ENCODE data around the gene NYNRIN. TPM values are rescaled to one million over a fixed set of nuclear protein-coding genes. Genes with fewer than 3 reads are reported as not detected.
"Not testable (repeated sequence)": the region's sequence is repeated elsewhere in the genome, so short reads cannot be mapped to it uniquely, and the experiment has no call there.

NYNRIN gene
- total RNA-seq, 2 experiments from 2014 or later = 0.23 to 0.35 TPM

DNA sequence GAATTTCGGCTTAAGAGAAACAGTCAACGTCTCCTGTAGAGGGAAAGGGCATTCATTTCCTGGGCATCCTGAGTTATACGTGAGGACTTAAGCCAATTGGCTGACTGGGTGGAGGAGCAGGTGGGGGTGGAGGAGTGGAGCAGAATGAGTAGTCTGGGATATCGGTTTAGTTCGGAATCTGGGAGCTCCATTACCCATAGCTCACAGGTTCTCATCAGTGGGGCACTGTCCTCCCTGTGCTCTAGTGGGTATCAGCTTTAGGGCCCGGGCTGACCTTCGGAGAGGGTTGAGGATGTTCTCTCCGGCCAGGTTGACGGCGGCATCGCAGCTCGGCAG is 43.1 kb downstream of the NYNRIN start:
- Mint-ChIP-seq H3K4me1 (peaks cover 59% of the 10 kb centered on the region), H3K9me3 (no peaks in the 10 kb centered on the region), H3K36me3 (ENCODE audit: low read depth) (peaks cover 49% of the 10 kb centered on the region), H3K27me3 (no peaks in the 10 kb centered on the region), H3K27ac (peak overlapping the region; percentile 96), H3K4me3 (peak overlapping the region; percentile 90)
- ChIA-PET POLR2A (interaction anchor here (0.6 to 1.6 kb wide), 4 partner anchors 10 to 232 kb away, joined by 3 to 6 read pairs (median 6); partner anchors contain the start of gene KHNYN), CTCF (interaction anchor here (0.5 to 5.1 kb wide), 5 partner anchors 11 to 226 kb away, joined by 3 to 57 read pairs (median 3); partner anchors contain the start of genes CBLN3, KHNYN and MDP1)
- no peak for DNase-seq

DNA sequence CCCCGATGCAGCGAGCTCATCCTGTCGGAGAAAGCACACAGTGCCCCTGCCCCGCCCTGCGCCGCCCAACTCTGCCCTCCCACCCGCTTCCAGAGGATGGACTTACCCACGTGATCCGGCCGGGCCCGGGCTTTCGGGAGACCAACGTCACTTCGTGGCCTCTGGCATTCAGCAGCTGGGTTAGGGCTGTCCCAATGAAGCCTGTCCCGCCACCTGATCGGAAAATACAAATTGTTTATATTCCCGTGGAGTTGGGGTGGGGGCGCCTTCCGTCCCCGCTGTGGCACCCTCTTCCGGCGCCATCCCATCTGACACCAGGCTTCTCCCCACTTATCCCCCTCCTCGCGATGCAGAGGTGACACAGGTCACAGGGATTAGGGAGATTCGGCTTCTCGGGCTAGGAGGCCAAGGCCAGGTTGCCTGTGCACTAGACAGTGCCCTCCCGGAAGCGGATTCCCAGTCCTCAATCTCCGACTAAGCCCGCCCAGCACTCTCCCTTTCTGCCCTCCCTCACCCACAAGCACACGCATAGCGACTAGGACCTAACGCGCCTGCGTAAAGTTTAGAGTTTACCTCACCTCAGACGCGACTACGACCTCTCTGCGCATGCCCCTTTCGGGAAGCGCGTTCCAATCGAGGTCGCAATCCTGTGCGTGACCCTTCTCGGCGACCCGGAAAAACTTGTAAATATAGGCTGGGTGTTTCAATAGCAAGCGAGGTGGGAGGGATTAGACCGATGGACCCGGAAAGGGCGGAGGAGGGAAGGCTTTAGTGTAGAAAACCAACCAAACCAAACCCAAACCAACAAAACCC is 43.6 kb downstream of the NYNRIN start, which contains the start of gene SDR39U1:
Gene SDR39U1, minus strand, starts transcription at position 537 of the 813 bp plus-strand sequence. Its CDS starts 7 bp downstream, at position 530.
- peaks cover 53% of the 10 kb centered on the region for H3K4me1 Mint-ChIP-seq
- DNase-seq = peak; percentile 99
- ChIA-PET CTCF (interaction anchor here (0.5 to 5.1 kb wide), 6 partner anchors 12 to 149 kb away, joined by 3 to 57 read pairs (median 5); partner anchors contain the start of genes CBLN3, KHNYN and NYNRIN), POLR2A (interaction anchor here (0.6 to 1.6 kb wide), 4 partner anchors 11 to 231 kb away, joined by 3 to 6 read pairs (median 6); partner anchors contain the start of gene KHNYN)
- peaks cover 43% of the 10 kb centered on the region for H3K36me3 Mint-ChIP-seq (ENCODE audit: low read depth)
- no peaks in the 10 kb centered on the region for H3K9me3 Mint-ChIP-seq
- H3K27ac Mint-ChIP-seq = peak within 1 kb of the TSS; percentile 96
- no peaks in the 10 kb centered on the region for H3K27me3 Mint-ChIP-seq
- peak within 1 kb of the TSS; percentile 90 for H3K4me3 Mint-ChIP-seq

DNA sequence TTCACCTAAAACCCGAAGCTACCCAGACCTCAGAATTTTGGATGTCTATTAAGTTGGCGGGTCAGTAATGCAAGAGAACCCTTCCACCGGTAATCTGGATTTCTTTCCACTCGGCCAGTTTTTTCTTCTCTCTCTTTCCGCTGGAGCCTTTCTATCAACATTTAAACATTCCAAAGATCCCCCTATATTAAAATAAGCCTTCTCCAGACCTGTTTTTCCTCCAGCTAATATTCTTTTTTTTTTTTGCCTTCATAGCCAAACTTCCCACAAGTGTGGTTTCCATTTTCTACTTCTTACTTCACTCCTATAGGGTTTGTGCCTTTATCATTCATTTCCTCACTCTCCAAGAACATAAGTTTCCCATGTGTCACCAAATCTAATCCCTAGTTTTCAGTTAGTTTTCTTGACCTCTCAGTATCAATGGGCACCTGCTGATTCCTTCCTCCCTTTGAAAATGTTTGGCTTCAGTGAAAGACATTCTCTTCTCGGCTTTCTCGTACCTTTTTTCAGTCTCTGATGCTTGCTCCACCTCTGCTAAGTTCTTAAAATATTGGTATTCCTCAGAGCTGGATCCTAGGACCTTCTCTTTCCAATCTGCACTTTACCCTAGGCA is 44.4 kb downstream of the NYNRIN start:
- Mint-ChIP-seq H3K27me3 (no peaks in the 10 kb centered on the region), H3K36me3 (ENCODE audit: low read depth) (peaks cover 36% of the 10 kb centered on the region), H3K4me1 (peaks cover 46% of the 10 kb centered on the region), H3K9me3 (no peaks in the 10 kb centered on the region), H3K27ac (peak overlapping the region; percentile 96), H3K4me3 (peak overlapping the region; percentile 90)
- POLR2A ChIA-PET = interaction anchor here (1.6 kb wide), 1 partner anchor 13 kb away, joined by 6 read pairs; the partner anchor contains the start of gene KHNYN
- DNase-seq = no peak
- CTCF ChIA-PET = interaction anchor here (0.6 to 5.1 kb wide), 4 partner anchors 12 to 200 kb away, joined by 5 to 57 read pairs (median 5); partner anchors contain the start of genes CBLN3, KHNYN, NYNRIN and TINF2

DNA sequence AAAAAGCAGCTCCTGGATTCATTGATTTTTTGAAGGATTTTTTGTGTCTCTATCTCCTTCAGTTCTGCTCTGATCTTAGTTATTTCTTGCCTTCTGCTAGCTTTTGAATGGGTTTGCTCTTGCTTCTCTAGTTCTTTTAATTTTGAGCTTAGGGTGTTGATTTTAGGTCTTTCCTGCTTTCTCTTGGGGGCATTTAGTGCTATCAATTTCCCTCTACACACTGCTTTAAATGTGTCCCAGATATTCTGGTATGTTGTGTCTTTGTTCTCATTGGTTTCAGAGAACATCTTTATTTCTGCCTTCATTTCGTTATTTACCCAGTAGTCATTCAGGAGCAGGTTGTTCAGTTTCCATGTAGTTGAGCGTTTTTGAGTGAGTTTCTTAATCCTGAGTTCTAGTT is 52.0 kb downstream of the NYNRIN start:
- peaks cover 16% of the 10 kb centered on the region for H3K36me3 Mint-ChIP-seq (ENCODE audit: low read depth)
- H3K4me1 Mint-ChIP-seq, H3K27ac Mint-ChIP-seq, H3K4me3 Mint-ChIP-seq, H3K9me3 Mint-ChIP-seq, CTCF ChIA-PET, H3K27me3 Mint-ChIP-seq, DNase-seq, POLR2A ChIA-PET: not testable (repeated sequence)

DNA sequence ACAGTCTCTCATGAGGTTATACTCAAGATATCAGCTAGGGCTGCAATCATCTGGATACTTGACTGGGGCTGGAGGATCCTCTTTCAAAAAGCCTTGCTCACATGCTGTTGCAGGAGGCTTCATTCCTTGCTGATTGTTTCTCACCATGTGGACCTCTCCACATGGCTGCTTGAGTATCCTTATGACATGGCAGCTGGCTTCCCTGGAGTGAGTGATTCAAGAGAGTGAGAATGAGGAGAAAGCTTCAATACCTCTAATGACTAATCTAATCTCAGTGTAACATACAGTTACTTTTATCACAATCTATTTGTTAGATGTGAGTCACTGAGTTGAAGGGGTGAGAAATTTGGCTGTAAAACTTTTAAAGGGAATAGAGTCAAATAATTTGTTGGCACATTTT is 58.2 kb downstream of the NYNRIN start:
- no peak for DNase-seq
- POLR2A ChIA-PET = no interaction called here
- no peak overlapping the region for H3K27ac Mint-ChIP-seq
- CTCF ChIA-PET = interaction anchor here (0.6 to 1.1 kb wide), 3 partner anchors 12 to 1664 kb away, joined by 3 read pairs; no protein-coding TSS in a partner anchor
- no peak overlapping the region for H3K4me3 Mint-ChIP-seq
- H3K9me3 Mint-ChIP-seq = no peaks in the 10 kb centered on the region
- H3K27me3 Mint-ChIP-seq = no peaks in the 10 kb centered on the region
- peaks cover 15% of the 10 kb centered on the region for H3K36me3 Mint-ChIP-seq (ENCODE audit: low read depth)
- peaks cover 6% of the 10 kb centered on the region for H3K4me1 Mint-ChIP-seq

DNA sequence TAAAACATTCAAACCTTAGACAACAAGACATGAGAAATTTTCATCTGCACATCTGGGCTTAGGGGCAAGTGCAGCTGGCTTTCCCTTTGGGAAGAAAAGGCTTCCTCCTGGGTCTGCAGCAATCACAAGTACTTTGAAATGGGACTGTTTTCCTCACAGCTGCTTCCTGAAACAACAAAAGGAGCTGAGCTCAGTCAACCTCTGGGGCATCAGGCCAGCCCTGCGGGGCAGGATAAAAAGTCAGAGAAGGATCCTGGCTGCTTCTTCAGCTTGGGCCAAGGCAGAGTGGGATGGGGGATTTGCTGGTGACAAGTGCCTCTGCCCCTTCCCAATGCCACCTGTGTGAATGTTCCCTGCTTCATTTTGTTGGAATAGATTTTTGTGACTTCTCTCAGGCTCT is 59.9 kb downstream of the NYNRIN start:
- Mint-ChIP-seq H3K4me3 (no peak overlapping the region), H3K9me3 (no peaks in the 10 kb centered on the region), H3K4me1 (peaks cover 12% of the 10 kb centered on the region), H3K36me3 (ENCODE audit: low read depth) (peaks cover 9% of the 10 kb centered on the region), H3K27ac (no peak overlapping the region), H3K27me3 (no peaks in the 10 kb centered on the region)
- ChIA-PET CTCF (no interaction called here), POLR2A (no interaction called here)
- DNase-seq = no peak

DNA sequence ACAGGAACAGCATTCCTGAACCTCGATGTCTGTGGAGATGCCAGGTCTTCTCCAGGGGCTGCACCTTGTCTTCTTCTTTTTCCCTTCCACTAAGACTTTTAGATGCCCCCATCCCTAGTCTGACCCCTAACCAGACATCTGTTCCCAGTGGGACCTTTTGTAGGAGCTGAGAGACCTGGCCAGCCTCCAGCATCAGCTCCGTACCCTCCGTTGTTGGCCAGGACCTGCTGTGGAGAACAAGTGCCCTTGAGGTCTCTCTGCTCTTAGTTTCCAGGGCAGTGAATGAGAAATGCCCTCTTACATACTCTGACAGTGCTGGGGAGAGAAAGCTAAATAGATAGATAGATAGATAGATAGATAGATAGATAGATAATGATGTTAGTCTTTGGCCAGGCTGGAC is 60.5 kb downstream of the NYNRIN start:
- POLR2A ChIA-PET = no interaction called here
- peaks cover 5% of the 10 kb centered on the region for H3K36me3 Mint-ChIP-seq (ENCODE audit: low read depth)
- peaks cover 14% of the 10 kb centered on the region for H3K4me1 Mint-ChIP-seq
- H3K9me3 Mint-ChIP-seq = no peaks in the 10 kb centered on the region
- no peak overlapping the region for H3K27ac Mint-ChIP-seq
- H3K4me3 Mint-ChIP-seq = no peak overlapping the region
- CTCF ChIA-PET = interaction anchor here (0.9 to 1.5 kb wide), 2 partner anchors 28 to 126 kb away, joined by 3 to 4 read pairs; no protein-coding TSS in a partner anchor
- DNase-seq = no peak
- no peaks in the 10 kb centered on the region for H3K27me3 Mint-ChIP-seq

DNA sequence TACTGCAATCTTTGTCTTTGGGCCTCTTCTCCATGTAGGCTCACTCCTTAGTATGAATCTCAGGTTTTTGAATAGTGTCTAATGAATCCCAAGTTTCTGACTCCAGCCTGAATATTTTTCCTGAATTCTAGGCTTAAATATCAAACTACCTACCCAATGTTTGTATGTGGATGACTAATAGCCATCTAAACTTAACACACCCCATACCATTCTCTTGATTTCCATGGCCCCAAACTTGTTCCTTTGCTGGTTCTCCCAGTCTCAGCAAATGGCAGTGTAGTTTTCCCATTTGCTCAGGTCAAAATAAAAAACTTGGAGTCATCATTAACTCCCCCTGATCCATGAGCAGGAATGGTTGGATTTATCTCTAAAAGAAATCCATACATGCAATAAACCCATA is 62.5 kb downstream of the NYNRIN start:
- peaks cover 23% of the 10 kb centered on the region for H3K4me1 Mint-ChIP-seq
- DNase-seq = no peak
- no peak overlapping the region for H3K4me3 Mint-ChIP-seq
- H3K9me3 Mint-ChIP-seq = peaks cover 3% of the 10 kb centered on the region
- ChIA-PET POLR2A (no interaction called here), CTCF (interaction anchor here (0.6 to 1.4 kb wide), 2 partner anchors 73 to 457 kb away, joined by 3 read pairs; no protein-coding TSS in a partner anchor)
- no peaks in the 10 kb centered on the region for H3K27me3 Mint-ChIP-seq
- H3K36me3 Mint-ChIP-seq (ENCODE audit: low read depth) = peaks cover 6% of the 10 kb centered on the region
- H3K27ac Mint-ChIP-seq = no peak overlapping the region

DNA sequence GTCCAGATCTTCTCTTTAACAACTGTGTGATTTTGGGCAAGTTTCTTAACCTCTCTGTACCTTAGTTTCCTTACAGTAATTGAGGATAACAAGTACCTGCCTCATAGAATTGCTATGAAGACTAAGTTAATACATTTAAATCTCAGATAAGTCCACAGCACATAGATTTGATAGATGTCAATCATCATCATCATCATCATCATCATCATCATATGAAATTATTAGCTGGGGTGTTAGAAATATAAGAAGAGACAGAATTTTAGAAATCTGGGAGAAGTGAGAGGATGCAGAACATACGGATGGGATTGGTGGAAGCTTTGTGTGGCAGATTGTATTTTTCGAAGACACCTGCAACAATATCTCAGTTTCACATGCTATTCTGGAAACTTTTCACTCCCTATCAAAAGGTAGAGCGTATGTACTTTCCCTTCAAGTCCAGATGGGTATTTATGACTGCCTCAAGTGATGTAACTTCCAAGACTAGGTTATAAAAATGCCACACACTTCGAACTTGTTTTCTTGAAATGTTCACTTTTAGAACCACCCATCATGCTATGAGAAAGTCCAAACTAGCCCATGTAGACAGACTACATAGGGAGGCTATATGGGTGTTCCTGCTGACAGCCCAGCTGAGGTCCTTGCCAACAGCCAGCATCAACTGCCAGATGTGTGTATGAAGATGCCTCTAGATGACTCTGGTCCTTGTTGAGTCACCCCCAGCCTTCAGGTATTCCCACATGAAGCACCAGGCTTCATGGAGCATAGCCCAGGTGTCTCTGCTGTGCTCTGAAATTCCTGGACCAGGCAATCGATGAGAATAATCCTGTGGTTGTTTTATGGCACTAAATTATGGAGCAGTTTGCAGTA is 64.4 kb downstream of the NYNRIN start:
- DNase-seq = no peak
- POLR2A ChIA-PET = no interaction called here
- Mint-ChIP-seq H3K4me1 (peaks cover 23% of the 10 kb centered on the region), H3K27ac (no peak overlapping the region), H3K9me3 (peaks cover 3% of the 10 kb centered on the region), H3K36me3 (ENCODE audit: low read depth) (peaks cover 6% of the 10 kb centered on the region), H3K27me3 (no peaks in the 10 kb centered on the region), H3K4me3 (no peak overlapping the region)
- CTCF ChIA-PET = no interaction called here

DNA sequence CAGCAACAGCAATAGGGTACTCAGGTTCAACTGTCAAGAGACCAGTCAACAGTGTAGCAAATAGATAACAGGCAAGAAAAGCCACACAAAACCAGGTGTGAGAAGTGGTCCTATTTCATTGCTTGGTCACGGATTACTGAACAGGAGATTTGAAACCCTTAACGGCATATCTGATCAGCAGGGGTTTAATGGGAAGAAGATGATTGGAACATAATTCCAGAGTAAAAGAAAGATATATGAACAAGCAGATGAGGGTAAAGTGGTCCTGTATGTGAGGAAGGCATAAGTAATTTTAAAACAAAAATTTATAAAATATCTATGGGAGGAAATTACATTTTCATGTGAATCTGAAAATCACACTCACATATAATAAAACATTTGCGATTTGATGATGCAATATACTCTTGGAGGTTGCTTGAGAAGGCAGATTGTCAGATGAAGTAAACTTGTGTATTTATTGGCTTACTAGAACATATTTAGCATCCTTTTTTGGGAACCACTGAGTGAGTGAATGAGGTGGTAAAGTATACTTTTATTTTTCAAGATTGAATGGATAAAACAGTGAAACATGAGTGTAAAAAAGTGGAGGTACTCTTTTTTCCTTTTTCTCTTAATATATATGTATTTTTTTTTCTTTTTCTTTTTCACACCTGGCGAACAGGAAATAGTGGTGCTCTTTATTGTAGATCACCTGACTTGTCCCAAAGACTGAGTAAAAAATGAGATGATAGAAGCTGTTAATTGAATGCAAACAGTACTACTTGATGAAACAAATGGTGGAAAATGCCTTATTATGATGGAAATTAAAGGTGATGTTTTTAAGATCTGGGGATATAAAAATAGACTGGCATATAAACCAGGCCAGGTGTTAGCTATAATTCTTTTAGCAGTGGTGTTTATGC is 65.3 kb downstream of the NYNRIN start:
- no peak for DNase-seq
- H3K27ac Mint-ChIP-seq = no peak overlapping the region
- no peaks in the 10 kb centered on the region for H3K27me3 Mint-ChIP-seq
- peaks cover 3% of the 10 kb centered on the region for H3K9me3 Mint-ChIP-seq
- CTCF ChIA-PET = interaction anchor here (0.5 kb wide), 1 partner anchor 1341 kb away, joined by 3 read pairs; no protein-coding TSS in a partner anchor
- peaks cover 23% of the 10 kb centered on the region for H3K4me1 Mint-ChIP-seq
- no peak overlapping the region for H3K4me3 Mint-ChIP-seq
- peaks cover 6% of the 10 kb centered on the region for H3K36me3 Mint-ChIP-seq (ENCODE audit: low read depth)
- POLR2A ChIA-PET = no interaction called here

DNA sequence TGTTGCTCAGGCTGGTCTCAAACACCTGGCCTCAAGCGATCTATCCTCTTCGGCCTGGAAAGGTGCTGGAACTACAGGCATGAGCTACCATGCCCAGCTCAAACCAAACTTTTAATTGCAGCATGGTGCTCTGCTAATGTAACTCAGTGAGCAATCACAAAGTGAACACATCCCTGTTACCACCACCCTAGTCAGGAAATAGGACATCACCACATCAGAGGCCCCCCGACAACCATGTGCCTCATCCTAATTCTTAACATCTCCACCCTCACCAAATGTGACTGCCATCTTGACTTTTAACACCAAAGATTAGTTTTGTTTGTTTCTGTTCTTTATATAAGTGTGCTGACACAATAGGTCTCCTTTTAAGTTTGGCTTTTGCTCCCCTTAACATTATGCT is 66.6 kb downstream of the NYNRIN start:
- Mint-ChIP-seq H3K9me3 (peaks cover 3% of the 10 kb centered on the region), H3K4me1 (peaks cover 23% of the 10 kb centered on the region), H3K4me3 (no peak overlapping the region), H3K27ac (no peak overlapping the region), H3K27me3 (no peaks in the 10 kb centered on the region), H3K36me3 (ENCODE audit: low read depth) (peaks cover 6% of the 10 kb centered on the region)
- ChIA-PET POLR2A (no interaction called here), CTCF (no interaction called here)
- peak; percentile 29 for DNase-seq

DNA sequence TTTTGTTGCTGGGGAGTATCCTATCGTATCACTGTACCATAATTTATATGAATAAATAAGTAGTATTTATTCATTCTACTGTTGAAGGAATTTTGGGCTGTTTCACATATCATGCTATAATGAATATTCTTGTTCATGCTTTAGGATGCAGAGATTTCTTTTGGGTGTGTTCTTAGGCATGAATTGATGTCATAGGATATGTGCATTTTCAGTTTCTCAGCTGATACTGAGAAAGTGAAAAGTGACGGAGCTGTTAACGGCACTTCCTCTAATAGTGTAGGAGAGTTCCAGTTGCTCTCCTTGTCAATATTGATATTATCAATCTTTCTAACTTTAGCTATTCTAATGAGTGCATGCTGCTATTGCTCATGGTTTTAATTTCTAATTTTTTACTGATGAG is 67.0 kb downstream of the NYNRIN start:
- CTCF ChIA-PET = no interaction called here
- H3K36me3 Mint-ChIP-seq (ENCODE audit: low read depth) = peaks cover 6% of the 10 kb centered on the region

More for the DNA sequence above, 67.0 kb downstream of the NYNRIN start:
- POLR2A ChIA-PET = no interaction called here
- Mint-ChIP-seq H3K4me1 (peaks cover 23% of the 10 kb centered on the region), H3K27ac (no peak overlapping the region), H3K9me3 (peaks cover 3% of the 10 kb centered on the region), H3K27me3 (no peaks in the 10 kb centered on the region), H3K4me3 (no peak overlapping the region)
- DNase-seq = no peak

Measured in activated CD4-positive, alpha-beta T cell treated with anti-CD3 and anti-CD28 coated beads, Interleukin-2, amount 10 ng/mL, durations not matched to agents 7 days and 5 days (primary cell).